Caco-2 (cell line): ENCODE data around the gene UBALD1. TPM values are rescaled to one million over a fixed set of nuclear protein-coding genes. Genes with fewer than 3 reads are reported as not detected.

ENCODE experiments used
- BruUV-seq: library from RNA; stranded (reverse); fragments of 400-500 nt; replicated peaks from 2 replicates; lab custom pipeline; 2021; lab: Mats Ljungman, UMichigan
- CTCF ChIA-PET: fragments of 300-600 bp; sonication (Branson Sonifier 250); formaldehyde crosslinking; loops from one replicate; lab custom pipeline; 2022; ENCODE audit warnings: antibody characterized with exemption; lab: Charles Lee
- POLR2A ChIA-PET: fragments of 300-600 bp; sonication (Branson Sonifier 250); formaldehyde crosslinking; loops from one replicate; lab custom pipeline; 2022; ENCODE audit warnings: antibody characterized with exemption; lab: Charles Lee
- DNase-seq, 2 experiments: peaks; one replicate each; pipeline versions ENCODE4 v3.0.0 to v3.0.0-alpha.2; 2020 to 2022
- H3K27me3 ChIP-seq: replicated peaks from 2 replicates; pipeline ENCODE4 v1.6.0; 2011; ENCODE audit warnings: low read length; ENCODE audit not compliant: control insufficient read depth, insufficient read depth
- H3K36me3 ChIP-seq: 2 replicates; pipeline ENCODE4 v1.5.1; 2011; ENCODE audit warnings: low read length; ENCODE audit not compliant: control insufficient read depth, insufficient read depth
- H3K4me1 ChIP-seq: fragments of 250-450 bp; sonication (Bioruptor Pico); 2 replicates; pipeline ENCODE4 v1.5.1; 2020; ENCODE audit warnings: mild to moderate bottlenecking
- H3K4me3 ChIP-seq: 2 replicates; pipeline ENCODE4 v1.5.1; 2011; ENCODE audit warnings: low read depth, mild to moderate bottlenecking, control low read depth, low read length
- H3K9me3 ChIP-seq: fragments of 250-450 bp; sonication (Bioruptor Pico); 2 replicates; pipeline ENCODE4 v1.5.1; 2020; ENCODE audit warnings: mild to moderate bottlenecking, moderate library complexity
- H3K27ac Mint-ChIP-seq: one replicate; pipeline ENCODE4 v1.8.0; 2022; ENCODE audit warnings: mixed read lengths; ENCODE audit not compliant: unreplicated experiment
- H3K27me3 Mint-ChIP-seq: one replicate; pipeline ENCODE4 v1.8.0; 2022; ENCODE audit warnings: mixed read lengths; ENCODE audit not compliant: insufficient read depth, unreplicated experiment
- H3K36me3 Mint-ChIP-seq: one replicate; pipeline ENCODE4 v1.8.0; 2022; ENCODE audit warnings: mild to moderate bottlenecking, mixed read lengths; ENCODE audit not compliant: insufficient read depth, unreplicated experiment
- H3K4me1 Mint-ChIP-seq: one replicate; pipeline ENCODE4 v1.8.0; 2022; ENCODE audit warnings: low read depth, mixed read lengths; ENCODE audit not compliant: unreplicated experiment
- H3K4me3 Mint-ChIP-seq: one replicate; pipeline ENCODE4 v1.8.0; 2022; ENCODE audit warnings: mild to moderate bottlenecking, moderate library complexity, mixed read lengths; ENCODE audit not compliant: unreplicated experiment
- H3K9me3 Mint-ChIP-seq: one replicate; pipeline ENCODE4 v1.8.0; 2022; ENCODE audit warnings: mixed read lengths; ENCODE audit not compliant: unreplicated experiment
- intact Hi-C: fragments of 100-400 bp; cut with micrococcal nuclease; formaldehyde crosslinking; loops from one replicate; pipeline ENCODE4 v1.10.0; 2022; ENCODE audit not compliant: unreplicated experiment
- total RNA-seq: library from RNA; stranded (reverse); gene quantifications from 2 replicates; pipeline ENCODE4 v1.2.3, GENCODE V29; 2022
- TF ChIP-seq, protein P1 (sequence below), 2 experiments: fragments of 200-600 bp in 1 of 2; IDR thresholded peaks; 1 replicate in 1 of 2; 2 replicates in 1 of 2; pipeline versions ENCODE4 v1.5.1 to v1.8.0; 2011 to 2022; ENCODE audit warnings: antibody characterized with exemption in 1 of 2, control low read depth in 1 of 2, inconsistent platforms in 1 of 2, low read depth in 1 of 2, low read length in 1 of 2, mild to moderate bottlenecking in 1 of 2, moderate library complexity in 1 of 2; ENCODE audit not compliant: insufficient read depth in 1 of 2, severe bottlenecking in 1 of 2, unreplicated experiment in 1 of 2

Gene UBALD1
- total RNA-seq, 1 experiment from 2014 or later = 32.4 TPM

DNA sequence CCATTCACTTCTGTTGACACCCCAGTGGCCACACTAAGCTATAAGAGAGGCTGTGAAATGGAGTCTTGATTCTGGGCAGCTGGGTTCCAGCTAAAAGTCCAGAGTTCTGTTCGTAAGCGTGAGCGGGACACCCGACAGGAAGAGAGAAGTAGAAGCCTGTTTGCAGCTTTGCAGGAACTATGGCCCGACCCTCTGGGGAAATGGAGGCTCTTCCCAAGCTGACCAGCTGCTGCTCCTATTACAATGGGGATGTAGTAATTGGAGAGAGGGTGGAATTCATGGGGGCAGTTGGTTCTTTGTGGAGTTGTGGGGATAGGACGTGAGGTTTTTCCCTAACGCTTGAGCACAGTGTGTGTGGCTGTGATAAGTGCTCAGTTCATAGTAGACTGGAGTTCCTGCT, 28.4 kb downstream of the UBALD1 start:
- POLR2A ChIA-PET = no interaction called here

DNA sequence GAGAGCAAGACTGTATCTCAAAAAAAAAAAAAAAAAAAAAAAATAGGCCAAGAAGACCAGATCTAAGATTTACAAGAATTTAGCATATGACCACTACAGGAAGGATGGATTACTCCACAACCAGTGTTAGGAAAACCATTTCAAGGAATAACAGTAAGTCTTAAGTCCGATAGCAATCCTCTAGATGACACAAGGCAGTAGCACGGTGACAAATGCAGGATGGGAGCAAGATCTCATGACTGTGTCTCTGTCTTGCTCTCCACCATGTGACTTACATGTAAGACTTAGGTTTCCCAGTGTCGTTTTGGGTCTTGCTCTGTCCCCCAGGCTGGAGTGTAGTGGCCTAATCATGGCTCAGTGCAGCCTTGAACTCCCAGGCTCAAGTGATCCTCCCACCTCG, 30.8 kb downstream of the UBALD1 start:
- Mint-ChIP-seq H3K4me1 (peaks cover 6% of the 10 kb centered on the region), H3K4me3 (no peak overlapping the region), H3K9me3 (no peaks in the 10 kb centered on the region), H3K27me3 (peaks cover 4% of the 10 kb centered on the region), H3K27ac (no peak overlapping the region), H3K36me3 (no peaks in the 10 kb centered on the region)
- ChIA-PET CTCF (no interaction called here), POLR2A (no interaction called here)
- H3K36me3 ChIP-seq = no peaks in the 10 kb centered on the region
- DNase-seq = no peak
- H3K9me3 ChIP-seq = no peaks in the 10 kb centered on the region
- intact Hi-C loops = no loop called here
- no peaks in the 10 kb centered on the region for H3K4me1 ChIP-seq
- BruUV-seq = no TSS peak
- H3K27me3 ChIP-seq = no peaks in the 10 kb centered on the region
- H3K4me3 ChIP-seq = no peak overlapping the region
- TF ChIP-seq, protein P1, sequence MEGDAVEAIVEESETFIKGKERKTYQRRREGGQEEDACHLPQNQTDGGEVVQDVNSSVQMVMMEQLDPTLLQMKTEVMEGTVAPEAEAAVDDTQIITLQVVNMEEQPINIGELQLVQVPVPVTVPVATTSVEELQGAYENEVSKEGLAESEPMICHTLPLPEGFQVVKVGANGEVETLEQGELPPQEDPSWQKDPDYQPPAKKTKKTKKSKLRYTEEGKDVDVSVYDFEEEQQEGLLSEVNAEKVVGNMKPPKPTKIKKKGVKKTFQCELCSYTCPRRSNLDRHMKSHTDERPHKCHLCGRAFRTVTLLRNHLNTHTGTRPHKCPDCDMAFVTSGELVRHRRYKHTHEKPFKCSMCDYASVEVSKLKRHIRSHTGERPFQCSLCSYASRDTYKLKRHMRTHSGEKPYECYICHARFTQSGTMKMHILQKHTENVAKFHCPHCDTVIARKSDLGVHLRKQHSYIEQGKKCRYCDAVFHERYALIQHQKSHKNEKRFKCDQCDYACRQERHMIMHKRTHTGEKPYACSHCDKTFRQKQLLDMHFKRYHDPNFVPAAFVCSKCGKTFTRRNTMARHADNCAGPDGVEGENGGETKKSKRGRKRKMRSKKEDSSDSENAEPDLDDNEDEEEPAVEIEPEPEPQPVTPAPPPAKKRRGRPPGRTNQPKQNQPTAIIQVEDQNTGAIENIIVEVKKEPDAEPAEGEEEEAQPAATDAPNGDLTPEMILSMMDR (IDR thresholded peaks at IDR 0.05; ENCODE audit: insufficient read depth in 1 of 2, low read depth in 1 of 2, low read length in 1 of 2, severe bottlenecking in 1 of 2, unreplicated experiment in 1 of 2) = no peak

More for the DNA sequence above, 28.4 kb downstream of the UBALD1 start:
- Histone ChIP-seq H3K4me1 (no peaks in the 10 kb centered on the region), H3K36me3 (no peaks in the 10 kb centered on the region), H3K4me3 (no peak overlapping the region), H3K27me3 (no peaks in the 10 kb centered on the region), H3K9me3 (no peaks in the 10 kb centered on the region)
- BruUV-seq = no TSS peak
- TF ChIP-seq, protein P1 (IDR thresholded peaks at IDR 0.05; ENCODE audit: insufficient read depth in 1 of 2, low read depth in 1 of 2, low read length in 1 of 2, severe bottlenecking in 1 of 2, unreplicated experiment in 1 of 2) = no peak
- CTCF ChIA-PET = interaction anchor here (0.6 to 2.0 kb wide), 6 partner anchors 38 to 68 kb away, joined by 3 to 8 read pairs (median 4); partner anchors contain the start of genes CDIP1 and MGRN1
- H3K9me3 Mint-ChIP-seq = no peaks in the 10 kb centered on the region
- H3K27me3 Mint-ChIP-seq = peaks cover 4% of the 10 kb centered on the region
- no peak overlapping the region for H3K4me3 Mint-ChIP-seq
- no peak for DNase-seq
- intact Hi-C loops = no loop called here
- no peak overlapping the region for H3K27ac Mint-ChIP-seq
- H3K36me3 Mint-ChIP-seq = no peaks in the 10 kb centered on the region
- H3K4me1 Mint-ChIP-seq = peaks cover 6% of the 10 kb centered on the region

DNA sequence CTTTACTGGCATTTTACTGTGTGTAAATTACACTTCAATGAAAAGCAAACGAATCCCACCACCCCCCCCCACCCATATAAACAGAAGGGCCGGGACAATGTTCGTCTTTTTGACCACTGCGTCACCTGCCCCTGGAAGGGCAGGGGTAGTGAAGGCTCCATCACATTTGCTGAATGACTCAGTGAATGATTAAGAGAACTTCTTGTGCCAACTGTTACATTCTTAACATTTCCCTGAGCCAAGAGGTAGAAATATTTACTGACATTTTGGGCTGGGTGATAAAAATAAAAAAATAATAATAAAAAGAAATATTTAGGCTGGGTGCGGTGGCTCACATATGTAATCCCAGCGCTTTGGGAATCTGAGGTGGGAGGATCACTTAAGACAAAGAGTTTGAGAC, 34.4 kb downstream of the UBALD1 start:
- CTCF ChIA-PET = no interaction called here
- no peak overlapping the region for H3K4me3 ChIP-seq
- intact Hi-C loops = no loop called here
- H3K36me3 ChIP-seq = no peaks in the 10 kb centered on the region
- no peaks in the 10 kb centered on the region for H3K27me3 ChIP-seq
- Mint-ChIP-seq H3K4me3 (no peak overlapping the region), H3K9me3 (no peaks in the 10 kb centered on the region), H3K27ac (no peak overlapping the region), H3K27me3 (no peaks in the 10 kb centered on the region), H3K4me1 (no peaks in the 10 kb centered on the region), H3K36me3 (no peaks in the 10 kb centered on the region)
- BruUV-seq = no TSS peak
- no peaks in the 10 kb centered on the region for H3K9me3 ChIP-seq
- no peak for DNase-seq
- H3K4me1 ChIP-seq = no peaks in the 10 kb centered on the region
- TF ChIP-seq, protein P1 (IDR thresholded peaks at IDR 0.05; ENCODE audit: insufficient read depth in 1 of 2, low read depth in 1 of 2, low read length in 1 of 2, severe bottlenecking in 1 of 2, unreplicated experiment in 1 of 2) = no peak
- POLR2A ChIA-PET = no interaction called here
